ENCODE results near the gene B4GALT5. TPM values are rescaled to one million over a fixed set of nuclear protein-coding genes. Genes with fewer than 3 reads are reported as not detected.

Gene B4GALT5
- polyA plus RNA-seq, 1 experiment: 26.7 TPM

- no peak for DNase-seq (ENCODE audit: low read depth)
- POLR2A ChIA-PET: no interaction called here
- no peaks in the 10 kb centered on the region for H3K36me3 ChIP-seq (ENCODE audit: control insufficient read depth, insufficient read depth, low read length)
- TF ChIP-seq CTCF (IDR thresholded peaks at IDR 0.05; ENCODE audit: insufficient read depth, low read depth, low read length): no peak
- H3K4me3 ChIP-seq (ENCODE audit: low read depth, low read length): no peak overlapping the region
- CTCF ChIA-PET: no interaction called here
- H3K27me3 ChIP-seq (ENCODE audit: control insufficient read depth, insufficient read depth, low read length): no peaks in the 10 kb centered on the region
These were observed 8.3 kb downstream of the B4GALT5 start for GRCh38 chr20:49705358-49705757.

GRCh38 chr20:49704932-49705336 is 8.7 kb downstream of the B4GALT5 start:
- POLR2A ChIA-PET: no interaction called here
- Histone ChIP-seq H3K27me3 (ENCODE audit: control insufficient read depth, insufficient read depth, low read length) (no peaks in the 10 kb centered on the region), H3K4me3 (ENCODE audit: low read depth, low read length) (no peak overlapping the region), H3K36me3 (ENCODE audit: control insufficient read depth, insufficient read depth, low read length) (no peaks in the 10 kb centered on the region)
- no peak for DNase-seq (ENCODE audit: low read depth)
- CTCF ChIA-PET: no interaction called here
- TF ChIP-seq CTCF (IDR thresholded peaks at IDR 0.05; ENCODE audit: insufficient read depth, low read depth, low read length): no peak

GRCh38 chr20:49701916-49702315 is 11.8 kb downstream of the B4GALT5 start:
- DNase-seq (ENCODE audit: low read depth): no peak
- H3K36me3 ChIP-seq (ENCODE audit: control insufficient read depth, insufficient read depth, low read length): no peaks in the 10 kb centered on the region
- no peak for TF ChIP-seq CTCF (IDR thresholded peaks at IDR 0.05; ENCODE audit: insufficient read depth, low read depth, low read length)
- H3K27me3 ChIP-seq (ENCODE audit: control insufficient read depth, insufficient read depth, low read length): no peaks in the 10 kb centered on the region
- no peak overlapping the region for H3K4me3 ChIP-seq (ENCODE audit: low read depth, low read length)
- ChIA-PET POLR2A (no interaction called here), CTCF (interaction anchor here (0.6 to 1.0 kb wide), 3 partner anchors 9 to 465 kb away, joined by 3 to 4 read pairs (median 3); no protein-coding TSS in a partner anchor)

- Histone ChIP-seq H3K36me3 (ENCODE audit: control insufficient read depth, insufficient read depth, low read length) (no peaks in the 10 kb centered on the region), H3K4me3 (ENCODE audit: low read depth, low read length) (no peak overlapping the region), H3K27me3 (ENCODE audit: control insufficient read depth, insufficient read depth, low read length) (no peaks in the 10 kb centered on the region)
- no peak for DNase-seq (ENCODE audit: low read depth)
- CTCF ChIA-PET: interaction anchor here (0.6 kb wide), 2 partner anchors 97 to 464 kb away, joined by 4 read pairs; no protein-coding TSS in a partner anchor
- no peak for TF ChIP-seq CTCF (IDR thresholded peaks at IDR 0.05; ENCODE audit: insufficient read depth, low read depth, low read length)
- POLR2A ChIA-PET: interaction anchor here (0.7 kb wide), 1 partner anchor 157 kb away, joined by 4 read pairs; no protein-coding TSS in a partner anchor
These were observed 12.4 kb downstream of the B4GALT5 start for GRCh38 chr20:49701241-49701790.

GRCh38 chr20:49700411-49701185 is 13.1 kb downstream of the B4GALT5 start:
- Histone ChIP-seq H3K4me3 (ENCODE audit: low read depth, low read length) (no peak overlapping the region), H3K27me3 (ENCODE audit: control insufficient read depth, insufficient read depth, low read length) (no peaks in the 10 kb centered on the region), H3K36me3 (ENCODE audit: control insufficient read depth, insufficient read depth, low read length) (no peaks in the 10 kb centered on the region)
- ChIA-PET CTCF (interaction anchor here (0.6 kb wide), 1 partner anchor 97 kb away, joined by 4 read pairs; no protein-coding TSS in a partner anchor), POLR2A (interaction anchor here (0.7 kb wide), 1 partner anchor 157 kb away, joined by 4 read pairs; no protein-coding TSS in a partner anchor)
- TF ChIP-seq CTCF (IDR thresholded peaks at IDR 0.05; ENCODE audit: insufficient read depth, low read depth, low read length): no peak
- no peak for DNase-seq (ENCODE audit: low read depth)

Measured in BJ (cell line).